Common myeloid progenitor, CD34-positive (primary cell): ENCODE data around the gene NEDD4L.
A peak's percentile ranks its signal among the peaks of the same experiment; 100 is the strongest.

Experiments
- CTCF ChIA-PET: fragments of 350-600 bp; sonication (Branson Sonifier 250); formaldehyde crosslinking; loops from one replicate; lab custom pipeline; 2021; ENCODE audit warnings: antibody characterized with exemption; lab: Charles Lee
- POLR2A ChIA-PET: fragments of 350-600 bp; sonication (Branson Sonifier 250); formaldehyde crosslinking; loops from one replicate; lab custom pipeline; 2021; ENCODE audit warnings: antibody characterized with exemption; lab: Charles Lee
- DNase-seq, 3 donors: peaks; one replicate each; pipeline versions ENCODE4 v3.0.0 to v3.0.0-alpha.2; 2013
- H3K27ac ChIP-seq, 2 experiments: 1 replicate in 1 of 2; 2 replicates in 1 of 2; pipeline ENCODE4 v1.7.0; 2013; ENCODE audit warnings: inconsistent platforms in 2 of 2, low read length in 2 of 2, mild to moderate bottlenecking in 2 of 2, low read depth in 1 of 2, moderate library complexity in 1 of 2; ENCODE audit not compliant: severe bottlenecking in 2 of 2, insufficient read depth in 1 of 2, poor library complexity in 1 of 2
- H3K27me3 ChIP-seq, 5 experiments: replicated peaks in 2 of 5; 1 replicate in 3 of 5; 2 replicates in 2 of 5; pipeline versions ENCODE4 v1.6.1 to v1.7.0; 2013; ENCODE audit warnings: low read length in 4 of 5, mild to moderate bottlenecking in 2 of 5, moderate library complexity in 2 of 5, inconsistent platforms in 1 of 5; ENCODE audit not compliant: insufficient read depth in 5 of 5, control insufficient read depth in 4 of 5
- H3K36me3 ChIP-seq, 4 experiments: 1 replicate in 2 of 4; 2 replicates in 2 of 4; pipeline versions ENCODE4 v1.6.1 to v1.7.0; 2013; ENCODE audit warnings: low read length in 3 of 4, control low read depth in 1 of 4, mild to moderate bottlenecking in 1 of 4; ENCODE audit not compliant: control insufficient read depth in 4 of 4, insufficient read depth in 4 of 4
- H3K4me1 ChIP-seq, 4 experiments: 1 replicate in 3 of 4; 2 replicates in 1 of 4; pipeline versions ENCODE4 v1.6.1 to v1.7.1; 2013; ENCODE audit warnings: low read length in 3 of 4, mild to moderate bottlenecking in 3 of 4, control low read depth in 1 of 4, inconsistent platforms in 1 of 4, moderate library complexity in 1 of 4; ENCODE audit not compliant: control insufficient read depth in 4 of 4, insufficient read depth in 4 of 4; ENCODE audit errors: control extremely low read depth in 1 of 4
- H3K4me3 ChIP-seq, 7 experiments: 1 replicate in 4 of 7; 2 replicates in 3 of 7; pipeline versions ENCODE4 v1.5.1 to v1.7.0; 2013; ENCODE audit warnings: mild to moderate bottlenecking in 7 of 7, low read length in 6 of 7, moderate library complexity in 6 of 7, inconsistent platforms in 2 of 7, low read depth in 2 of 7, control low read depth in 1 of 7; ENCODE audit not compliant: insufficient read depth in 4 of 7, control insufficient read depth in 1 of 7; ENCODE audit errors: extremely low read depth in 1 of 7
- H3K9me3 ChIP-seq, 5 experiments: 1 replicate in 4 of 5; 2 replicates in 1 of 5; pipeline versions ENCODE4 v1.6.1 to v1.7.1; 2013; ENCODE audit warnings: low read length in 4 of 5, mild to moderate bottlenecking in 2 of 5, inconsistent platforms in 1 of 5, low read depth in 1 of 5, moderate library complexity in 1 of 5; ENCODE audit not compliant: control insufficient read depth in 4 of 5, insufficient read depth in 2 of 5; ENCODE audit errors: control extremely low read depth in 1 of 5
- WGBS: methylation state at CpG from one replicate; pipeline ENCODE4 v1.1.5; 2013; ENCODE audit not compliant: insufficient coverage; 5-methylcytosine and 5-hydroxymethylcytosine counted together

Gene NEDD4L

GRCh38 chr18:58345875-58346274 is 301.8 kb downstream of the NEDD4L start:
- ChIA-PET CTCF (no interaction called here), POLR2A (no interaction called here)
- DNase-seq, result no peak
- 100% methylated on average over 3 of the region's 6 CpGs for WGBS
- H3K4me1 ChIP-seq, result peaks cover 0 to 9% (median 4%) of the 10 kb centered on the region in 4 experiments
- H3K27ac ChIP-seq, result no peak overlapping the region
- no peak overlapping the region for H3K4me3 ChIP-seq
- peaks cover 0 to 3% (median 0%) of the 10 kb centered on the region in 4 experiments for H3K36me3 ChIP-seq
- no peaks in the 10 kb centered on the region for H3K9me3 ChIP-seq
- no peaks in the 10 kb centered on the region for H3K27me3 ChIP-seq

GRCh38 chr18:58347135-58347534 is 303.1 kb downstream of the NEDD4L start:
- Histone ChIP-seq H3K27ac (no peak overlapping the region), H3K27me3 (no peaks in the 10 kb centered on the region), H3K9me3 (no peaks in the 10 kb centered on the region), H3K36me3 (peaks cover 0 to 2% (median 0%) of the 10 kb centered on the region in 4 experiments), H3K4me3 (no peak overlapping the region), H3K4me1 (peaks cover 0 to 9% (median 4%) of the 10 kb centered on the region in 4 experiments)
- WGBS, result 100% methylated on average over 2 of the region's 7 CpGs
- no peak for DNase-seq
- CTCF ChIA-PET, result no interaction called here
- POLR2A ChIA-PET, result no interaction called here

- CTCF ChIA-PET, result interaction anchor here (1.1 kb wide), 1 partner anchor 36 kb away, joined by 3 read pairs; no protein-coding TSS in a partner anchor
- Histone ChIP-seq H3K27ac (no peak overlapping the region), H3K9me3 (no peaks in the 10 kb centered on the region), H3K4me1 (peaks cover 0 to 9% (median 4%) of the 10 kb centered on the region in 4 experiments), H3K27me3 (no peaks in the 10 kb centered on the region), H3K36me3 (no peaks in the 10 kb centered on the region), H3K4me3 (no peak overlapping the region)
- POLR2A ChIA-PET, result no interaction called here
- WGBS, result 56% methylated on average over 3 of the region's 4 CpGs
- peak; percentile 22 to 80 (median 74) for DNase-seq
These were observed 304.5 kb downstream of the NEDD4L start for GRCh38 chr18:58348517-58348916.

- ChIA-PET POLR2A (no interaction called here), CTCF (interaction anchor here (1.1 kb wide), 1 partner anchor 36 kb away, joined by 3 read pairs; no protein-coding TSS in a partner anchor)
- no peaks in the 10 kb centered on the region for H3K9me3 ChIP-seq
- no peaks in the 10 kb centered on the region for H3K36me3 ChIP-seq
- no peak overlapping the region for H3K27ac ChIP-seq
- 40% methylated on average over 1 of the region's 7 CpGs for WGBS
- H3K4me1 ChIP-seq, result peaks cover 0 to 9% (median 4%) of the 10 kb centered on the region in 4 experiments
- no peaks in the 10 kb centered on the region for H3K27me3 ChIP-seq
- DNase-seq, result no peak
- H3K4me3 ChIP-seq, result no peak overlapping the region
These were observed 304.9 kb downstream of the NEDD4L start for GRCh38 chr18:58348951-58349350.

GRCh38 chr18:58349650-58350049 is 305.6 kb downstream of the NEDD4L start:
- Histone ChIP-seq H3K27ac (no peak overlapping the region), H3K9me3 (no peaks in the 10 kb centered on the region), H3K27me3 (no peaks in the 10 kb centered on the region), H3K4me3 (no peak overlapping the region), H3K36me3 (no peaks in the 10 kb centered on the region), H3K4me1 (peaks cover 0 to 9% (median 4%) of the 10 kb centered on the region in 4 experiments)
- DNase-seq, result no peak
- ChIA-PET CTCF (no interaction called here), POLR2A (no interaction called here)
- no CpG with 5 or more reads among the region's 2 CpGs for WGBS

- POLR2A ChIA-PET, result no interaction called here
- no peaks in the 10 kb centered on the region for H3K27me3 ChIP-seq
- H3K27ac ChIP-seq, result no peak overlapping the region
- no peak overlapping the region for H3K4me3 ChIP-seq
- no peaks in the 10 kb centered on the region for H3K9me3 ChIP-seq
- 98% methylated on average over 5 of the region's 5 CpGs for WGBS
- no peaks in the 10 kb centered on the region for H3K36me3 ChIP-seq
- CTCF ChIA-PET, result no interaction called here
- DNase-seq, result no peak
- peaks cover 0 to 9% (median 4%) of the 10 kb centered on the region in 4 experiments for H3K4me1 ChIP-seq
These were observed 306.5 kb downstream of the NEDD4L start for GRCh38 chr18:58350526-58350925.

GRCh38 chr18:58351776-58352175 is 307.8 kb downstream of the NEDD4L start:
- H3K27ac ChIP-seq, result no peak overlapping the region
- CTCF ChIA-PET, result no interaction called here
- WGBS, result 92% methylated on average over 3 of the region's 3 CpGs
- no peaks in the 10 kb centered on the region for H3K27me3 ChIP-seq
- DNase-seq, result no peak
- no peaks in the 10 kb centered on the region for H3K36me3 ChIP-seq
- POLR2A ChIA-PET, result no interaction called here
- H3K9me3 ChIP-seq, result no peaks in the 10 kb centered on the region
- no peak overlapping the region for H3K4me3 ChIP-seq
- peaks cover 0 to 9% (median 4%) of the 10 kb centered on the region in 4 experiments for H3K4me1 ChIP-seq
